NCI-H2081 treated with DMSO at 0.1 percent for 48 hours (cell line): ENCODE data around the gene CCDC86.

ENCODE experiments used
- DNase-seq: peaks from one replicate; lab custom pipeline; 2025; lab: John Stamatoyannopoulos, UW

Gene CCDC86

GRCh38 chr11:60852982-60853950 is 11.4 kb downstream of the CCDC86 start:
- DNase-seq = no peak

- DNase-seq = no peak
Measured at GRCh38 chr11:60854140-60854846, 12.4 kb downstream of the CCDC86 start.

- DNase-seq = no peak
Measured at GRCh38 chr11:60854847-60855725, 13.2 kb downstream of the CCDC86 start.

GRCh38 chr11:60855726-60856633 is 14.1 kb downstream of the CCDC86 start, which contains the start of gene PTGDR2:
Gene PTGDR2, minus strand, starts transcription at chr11:60855950. Its CDS starts 2,228 bp downstream, at chr11:60853722.
- no peak for DNase-seq

- no peak for DNase-seq
Measured at GRCh38 chr11:60857378-60858232, 15.7 kb downstream of the CCDC86 start.

GRCh38 chr11:60858236-60858635 is 16.3 kb downstream of the CCDC86 start:
- DNase-seq = no peak

- no peak for DNase-seq
Measured at GRCh38 chr11:60858731-60859464, 17.0 kb downstream of the CCDC86 start.

- no peak for DNase-seq
Measured at GRCh38 chr11:60859616-60860250, 17.8 kb downstream of the CCDC86 start.

- no peak for DNase-seq
Measured at GRCh38 chr11:60860943-60861342, 19.0 kb downstream of the CCDC86 start.

GRCh38 chr11:60862171-60862570 is 20.3 kb downstream of the CCDC86 start:
- no peak for DNase-seq

- DNase-seq = no peak
Measured at GRCh38 chr11:60863550-60864521, 21.9 kb downstream of the CCDC86 start.

- no peak for DNase-seq
Measured at GRCh38 chr11:60864856-60865513, 23.1 kb downstream of the CCDC86 start.

- peak; percentile 28 for DNase-seq
Measured at GRCh38 chr11:60866911-60867870, 25.3 kb downstream of the CCDC86 start, which contains the start of gene ZP1. Gene ZP1, plus strand, starts transcription at chr11:60867542. Its CDS starts 20 bp downstream, at chr11:60867562.

- no peak for DNase-seq
Measured at GRCh38 chr11:60867871-60868681, 26.2 kb downstream of the CCDC86 start.
